ENCODE measurements around the gene FLNC.

The FLNC gene

DNA sequence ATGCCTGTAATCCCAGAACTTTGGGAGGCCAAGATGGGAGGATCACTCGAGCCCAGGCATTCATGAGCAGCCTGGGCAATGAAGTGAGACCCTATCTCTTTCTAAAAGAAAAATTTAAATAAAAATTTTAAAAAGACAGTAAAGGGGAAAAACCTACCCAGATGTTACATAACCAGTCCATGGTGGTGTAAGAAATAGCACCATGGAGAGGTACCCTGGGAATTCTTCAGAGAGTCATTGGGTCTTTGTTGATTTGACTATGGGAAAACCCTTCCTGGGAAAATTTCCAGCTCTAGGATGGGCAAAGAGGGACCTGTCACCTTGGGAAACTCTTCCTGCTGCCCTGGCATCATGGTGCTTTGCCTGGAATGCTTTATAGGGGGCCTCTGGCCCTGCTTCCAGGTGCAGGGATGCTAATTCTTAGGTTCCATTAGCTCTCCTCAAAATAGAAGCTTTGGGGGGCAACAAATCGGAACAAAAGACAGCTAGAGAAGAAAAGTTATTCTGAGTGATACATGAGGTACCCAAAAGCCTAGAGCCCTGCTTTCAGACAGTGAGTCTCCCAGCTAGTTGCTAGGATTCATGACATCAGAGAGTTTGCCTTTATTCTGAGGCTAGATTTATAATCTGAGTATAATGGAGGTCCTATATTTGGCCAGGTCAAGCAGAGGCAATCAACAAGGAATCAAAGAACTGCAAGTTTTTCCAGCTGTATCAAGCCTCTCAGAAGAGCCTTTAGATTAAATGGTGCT lies 28.4 kb upstream of the FLNC start:
- no peak for DNase-seq

DNA sequence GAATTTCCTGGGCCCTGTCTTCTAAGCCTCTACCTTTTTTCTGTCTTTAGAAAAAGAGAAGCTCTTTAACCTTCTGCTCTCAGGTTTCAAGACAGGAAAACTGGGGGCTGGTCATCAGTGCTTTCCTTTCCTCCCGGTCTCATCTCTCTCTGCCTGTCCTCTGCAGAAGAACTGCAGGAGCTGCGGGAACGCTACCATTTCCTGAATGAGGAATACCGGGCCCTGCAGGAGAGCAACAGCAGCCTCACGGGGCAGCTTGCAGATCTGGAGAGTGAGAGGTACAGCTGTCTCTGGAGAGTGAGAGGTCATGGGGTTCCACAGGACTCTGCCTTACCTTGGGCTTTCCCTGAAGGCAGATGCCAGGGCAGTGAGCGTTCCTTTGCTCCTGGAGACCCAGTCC lies 25.7 kb upstream of the FLNC start:
- no peak for DNase-seq

DNA sequence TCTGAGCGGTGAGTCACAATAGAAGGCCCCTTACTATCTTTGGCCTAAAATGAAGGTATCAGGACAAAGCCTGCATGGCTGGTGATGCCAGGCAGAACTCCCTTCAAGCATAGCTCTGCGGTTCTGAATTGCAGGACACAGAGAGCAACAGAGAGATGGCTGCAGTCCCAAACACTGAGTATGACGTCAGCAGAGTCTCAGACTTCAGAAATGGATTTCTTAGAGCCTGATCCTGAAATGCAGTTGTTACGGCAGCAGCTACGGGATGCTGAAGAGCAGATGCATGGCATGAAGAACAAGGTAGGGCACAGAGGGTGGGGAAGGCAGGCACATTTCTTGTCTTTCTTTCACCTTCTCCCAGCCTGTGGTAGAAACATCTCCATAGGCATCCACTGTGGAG lies 25.0 kb upstream of the FLNC start:
- no peak for DNase-seq

DNA sequence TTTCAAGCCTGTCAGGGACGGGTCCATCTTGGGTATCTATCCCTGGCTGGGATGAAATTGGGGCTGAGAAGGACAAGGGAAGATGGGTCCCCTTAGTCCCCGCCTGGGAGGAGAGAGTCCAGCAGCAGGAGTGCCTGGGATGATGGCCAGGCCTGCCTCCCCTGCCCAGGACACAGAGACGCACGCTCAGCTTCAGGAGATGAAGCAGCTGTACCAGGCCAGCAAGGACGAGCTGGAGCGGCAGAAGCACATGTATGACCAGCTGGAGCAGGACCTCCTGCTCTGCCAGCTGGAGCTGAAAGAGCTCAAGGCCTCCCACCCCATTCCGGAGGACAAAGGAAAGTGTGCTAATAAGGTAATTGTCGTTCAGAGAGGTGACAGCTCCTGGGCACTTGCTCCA lies 23.0 kb upstream of the FLNC start:
- DNase-seq, result no peak

DNA sequence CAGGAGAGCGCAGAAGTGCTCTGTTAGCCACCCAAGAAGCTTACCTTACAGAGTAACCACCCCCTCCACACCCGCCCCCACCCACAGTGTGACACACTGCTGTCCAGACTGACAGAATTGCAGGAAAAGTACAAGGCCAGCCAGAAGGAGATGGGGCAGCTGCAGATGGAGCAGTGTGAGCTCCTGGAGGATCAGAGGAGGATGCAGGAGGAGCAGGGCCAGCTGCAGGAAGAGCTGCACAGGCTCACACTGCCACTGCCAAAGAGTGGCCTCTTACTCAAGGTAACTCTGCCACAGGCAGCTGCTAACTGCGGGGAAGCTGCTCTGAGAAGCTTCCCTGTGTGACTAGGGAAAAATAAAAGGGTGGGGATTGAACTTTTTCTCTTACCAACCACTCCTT lies 20.8 kb upstream of the FLNC start:
- no peak for DNase-seq

DNA sequence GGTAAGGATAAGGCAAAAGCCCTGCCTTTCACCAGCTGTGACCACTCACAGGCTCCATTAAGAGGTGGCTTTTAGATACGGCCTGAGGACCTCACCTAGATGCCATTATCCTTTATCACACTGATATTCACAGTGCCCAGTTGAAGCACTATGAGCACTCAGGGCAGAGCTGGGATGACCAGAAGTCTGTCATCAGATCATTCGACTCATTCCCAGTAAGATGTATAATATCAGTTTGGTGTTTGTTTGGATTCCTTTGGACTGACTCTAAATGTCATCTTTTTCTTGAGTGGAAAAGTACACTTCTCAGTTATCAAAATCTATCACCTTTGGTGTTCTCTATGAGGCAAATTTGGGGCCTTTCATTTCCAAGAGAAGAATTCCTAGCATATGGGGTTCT lies 19.7 kb upstream of the FLNC start:
- DNase-seq, result no peak

DNA sequence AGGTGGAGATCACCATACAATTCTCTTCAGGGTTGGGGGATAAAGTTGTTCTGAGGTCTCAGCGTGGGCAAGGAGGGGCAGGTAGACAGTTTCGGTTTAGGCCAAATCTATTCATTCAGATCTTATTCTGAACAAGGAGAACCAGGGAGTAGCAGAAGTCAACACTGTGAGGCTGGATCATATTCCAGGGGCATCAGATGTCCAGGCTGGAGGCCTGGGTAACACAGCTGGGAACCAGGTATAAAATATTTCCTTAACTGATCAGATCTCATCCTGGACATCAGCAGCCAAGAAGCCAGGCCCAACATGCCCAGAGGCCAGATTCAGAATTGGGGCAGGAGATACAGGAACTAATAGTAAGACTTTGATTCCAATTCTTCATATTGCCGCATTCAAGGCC lies 19.2 kb upstream of the FLNC start:
- no peak for DNase-seq

DNA sequence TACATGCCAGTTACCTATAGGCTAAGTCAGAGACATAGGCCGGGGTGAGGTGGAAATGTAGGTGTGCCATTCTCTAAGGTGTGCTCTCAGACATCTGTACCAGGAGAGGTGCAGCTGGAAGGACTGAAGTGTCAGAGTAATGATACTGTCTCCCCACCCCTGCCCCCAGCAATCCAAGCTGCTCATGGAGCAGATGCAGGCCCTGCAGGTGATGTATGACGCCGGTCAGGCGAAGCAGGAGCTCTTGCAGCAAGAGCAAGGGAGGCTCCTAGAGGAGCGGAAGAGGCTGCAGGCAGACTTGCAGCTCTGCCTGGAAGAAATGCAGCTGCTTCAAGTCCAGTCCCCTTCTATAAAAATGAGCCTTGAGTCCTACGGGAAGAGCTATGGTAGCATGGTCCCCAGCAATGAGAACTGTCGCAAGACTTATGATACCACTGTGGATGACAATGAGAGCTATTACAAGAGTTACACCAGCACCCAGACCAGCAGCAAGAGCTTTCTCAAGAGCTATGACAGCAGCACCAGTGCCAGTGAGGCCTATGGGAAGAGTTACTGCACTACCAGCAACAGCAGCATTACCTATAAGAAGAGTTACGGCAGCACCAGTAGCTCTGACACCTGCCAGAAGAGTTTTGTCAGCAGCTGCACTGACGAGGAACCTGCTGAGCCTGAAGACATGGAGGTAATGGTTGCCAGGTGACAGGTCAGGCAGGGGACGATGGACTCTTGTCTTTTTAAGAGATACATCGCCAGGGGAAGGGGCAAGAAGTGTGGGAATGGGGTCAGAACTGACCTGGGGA lies 18.4 kb upstream of the FLNC start:
- DNase-seq, result no peak

DNA sequence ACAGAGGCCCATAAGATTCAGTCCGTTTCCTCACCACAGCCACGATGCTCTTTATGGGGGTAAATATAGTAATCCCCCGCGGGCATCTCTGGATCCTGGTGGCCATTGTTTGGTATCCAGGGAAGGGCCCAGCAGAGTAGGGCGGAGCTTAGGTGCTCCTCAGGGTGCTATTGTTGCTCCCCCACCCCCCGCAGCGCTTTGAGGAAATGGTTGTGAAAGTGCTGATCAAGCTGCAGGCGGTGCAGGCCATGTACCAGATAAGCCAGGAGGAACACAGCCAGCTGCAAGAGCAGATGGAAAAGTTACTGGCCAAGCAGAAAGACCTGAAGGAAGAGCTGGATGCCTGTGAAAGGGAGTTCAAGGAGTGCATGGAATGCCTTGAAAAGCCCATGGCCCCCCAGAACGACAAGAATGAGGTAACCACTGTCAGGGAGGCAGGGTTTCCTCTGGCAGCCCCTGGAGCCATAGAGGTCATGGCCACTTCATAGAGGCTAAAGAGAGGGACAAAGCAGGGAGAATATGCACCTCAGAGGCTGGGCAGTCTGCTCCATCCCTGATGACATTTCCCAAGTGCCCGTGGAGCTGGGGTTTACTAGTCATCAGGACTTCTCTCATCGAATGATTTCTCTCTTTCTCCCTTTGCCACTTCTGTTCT lies 17.6 kb upstream of the FLNC start:
- no peak for DNase-seq

DNA sequence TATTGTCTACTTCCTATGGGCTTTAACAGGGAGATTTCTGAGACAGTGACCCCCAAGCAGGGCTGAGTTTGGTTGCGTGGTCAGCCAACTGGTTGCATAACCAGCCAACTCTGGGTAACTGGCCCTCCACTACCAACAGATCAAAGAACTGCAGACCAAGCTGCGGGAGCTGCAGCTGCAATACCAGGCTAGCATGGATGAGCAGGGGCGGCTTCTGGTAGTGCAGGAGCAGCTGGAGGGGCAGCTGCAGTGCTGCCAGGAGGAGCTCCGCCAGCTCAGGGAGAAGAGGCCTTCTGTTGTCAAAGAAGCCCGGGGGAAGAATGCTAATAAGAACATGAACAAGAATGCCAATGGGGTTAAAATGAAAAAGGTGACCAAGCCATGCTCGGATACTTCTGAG lies 15.7 kb upstream of the FLNC start:
- no peak for DNase-seq

DNA sequence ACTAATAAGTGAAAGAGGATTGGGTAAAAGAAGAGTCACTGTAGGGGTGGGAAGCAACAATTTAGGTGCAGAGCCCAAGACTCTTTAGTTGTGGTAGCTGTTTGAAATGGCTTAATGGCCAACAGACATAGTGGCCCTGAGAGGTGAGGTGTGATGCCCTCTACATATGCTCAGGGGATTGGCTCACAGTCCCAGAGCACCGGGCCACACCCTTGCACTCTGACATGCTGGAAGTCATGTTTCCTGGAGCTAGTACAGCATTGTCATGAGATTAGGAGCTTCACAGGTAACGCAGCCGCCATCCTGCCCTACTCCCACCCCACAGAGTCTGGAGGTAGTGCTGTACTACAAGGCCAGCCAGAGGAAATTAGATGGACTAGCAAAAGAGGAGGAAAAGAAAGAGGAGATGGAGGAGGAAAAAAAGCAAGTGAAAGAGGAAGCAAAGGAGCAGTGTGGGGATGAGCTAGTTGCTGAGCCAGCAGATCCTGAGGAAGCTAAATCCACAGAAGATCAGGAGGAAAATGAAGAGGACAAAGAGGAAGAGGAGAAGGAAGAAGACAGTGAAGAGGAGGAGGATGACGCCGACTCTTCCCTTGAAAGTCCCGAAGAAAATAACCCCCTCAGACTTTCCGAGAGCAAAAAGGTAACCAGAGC lies 14.8 kb upstream of the FLNC start:
- DNase-seq, result no peak

DNA sequence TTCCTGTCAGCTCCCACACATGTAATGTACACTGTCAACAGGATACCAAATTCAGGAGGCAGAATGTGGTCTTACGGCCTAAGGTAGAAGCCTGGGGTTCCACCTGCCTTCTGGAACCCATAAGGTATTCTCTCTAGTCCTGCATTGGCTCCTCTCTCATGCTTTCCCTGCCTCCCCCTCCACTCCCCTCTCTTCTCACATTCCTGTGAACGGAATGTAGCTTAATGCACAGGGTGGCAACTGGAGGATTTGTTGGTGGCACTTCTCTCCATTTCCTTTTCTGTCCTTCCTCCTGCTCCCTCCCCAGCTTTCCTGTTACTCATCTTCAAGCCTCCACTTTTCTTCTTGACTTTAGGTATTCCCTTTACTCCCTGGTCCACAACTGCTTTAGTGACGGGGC lies 11.5 kb upstream of the FLNC start:
- DNase-seq, result no peak

DNA sequence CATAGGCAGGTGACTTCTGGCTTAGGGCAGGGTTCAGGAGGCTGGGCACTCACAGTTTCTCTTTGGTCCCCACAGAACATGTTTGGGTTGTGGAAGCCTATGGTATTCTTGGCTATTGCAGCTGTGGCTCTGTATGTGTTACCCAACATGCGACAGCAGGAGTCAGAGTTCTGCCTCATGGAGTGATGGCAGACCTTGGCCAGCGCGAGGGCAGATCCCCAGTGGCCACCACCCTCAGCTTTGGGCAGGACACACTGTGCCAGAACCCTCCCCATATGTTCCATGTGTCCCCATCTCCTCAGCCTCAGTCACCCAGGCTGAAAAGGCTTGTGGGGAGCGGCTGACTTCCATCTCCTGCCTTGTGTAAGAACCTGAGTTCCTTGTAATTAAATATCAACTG lies 8.5 kb upstream of the FLNC start:
- no peak for DNase-seq

DNA sequence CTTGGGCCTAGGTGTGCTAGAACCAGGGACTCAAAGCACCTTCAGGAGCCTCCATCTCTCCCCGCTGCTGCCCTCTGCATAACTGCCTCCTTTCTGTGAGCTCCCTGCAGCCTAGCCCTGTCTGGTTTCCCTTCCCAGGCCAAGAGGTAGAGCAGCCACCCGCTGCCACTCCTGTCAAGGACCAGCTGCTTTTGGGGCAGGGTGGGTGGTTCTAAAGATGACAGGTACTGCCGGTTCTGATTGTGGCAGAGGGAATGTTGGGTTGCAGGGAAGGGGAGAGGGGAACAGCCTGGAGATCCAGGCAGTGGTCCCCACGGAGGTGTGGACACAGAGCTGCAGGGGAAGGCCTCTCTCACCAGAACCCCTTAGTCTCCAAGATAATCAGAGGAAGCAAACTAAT lies 3.7 kb upstream of the FLNC start:
- no peak for DNase-seq

DNA sequence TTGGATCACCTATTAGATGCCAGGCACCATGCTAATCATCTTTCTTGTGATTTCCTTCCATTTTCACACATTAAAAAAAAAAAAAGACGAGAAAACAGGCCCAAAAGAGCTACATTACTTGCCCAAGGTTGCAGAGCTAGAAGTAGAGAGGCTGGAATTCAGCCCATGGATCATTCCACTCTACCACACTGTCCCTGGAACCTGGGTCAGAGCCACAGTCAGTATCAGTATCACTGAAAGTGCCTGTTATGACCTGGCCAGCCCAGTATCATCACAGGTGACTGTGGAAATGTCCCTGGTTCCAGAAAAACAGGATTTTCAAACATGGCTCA lies 3.3 kb upstream of the FLNC start:
- DNase-seq, result no peak

DNA sequence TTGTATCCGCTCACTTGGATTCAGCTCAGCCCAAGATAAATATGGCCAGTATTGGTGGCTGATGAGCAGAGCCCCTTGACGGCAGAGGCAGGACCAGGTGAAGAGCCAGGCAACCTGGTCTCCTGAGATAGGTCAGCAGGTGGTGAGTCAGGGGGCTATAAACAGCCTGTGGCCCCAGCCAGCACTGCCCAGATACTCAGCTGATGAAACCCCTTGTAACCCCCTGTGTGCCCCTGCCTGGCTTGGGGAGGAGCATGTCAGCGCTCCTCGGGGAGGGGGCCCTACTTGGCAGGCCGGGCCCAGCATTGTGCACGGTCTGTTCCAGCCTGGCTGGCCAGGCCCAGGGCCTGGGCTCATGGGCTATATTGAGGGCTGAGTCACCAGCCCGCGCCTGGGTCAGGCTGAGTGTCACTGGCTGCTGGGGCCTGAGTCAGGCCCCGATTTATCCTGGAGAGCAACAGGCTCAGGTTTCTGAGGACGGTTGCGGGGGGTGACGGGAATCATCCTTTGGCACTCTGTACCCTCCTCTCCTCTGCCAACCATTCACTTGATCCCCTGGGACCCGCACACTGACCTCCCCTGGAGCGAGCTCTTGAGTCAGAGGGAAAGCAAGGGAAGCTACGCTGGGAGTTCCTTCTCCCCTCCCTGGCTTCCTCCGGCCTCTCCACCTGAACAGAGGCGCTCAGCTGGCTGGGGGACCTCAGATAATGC lies 2.8 kb upstream of the FLNC start:
- DNase-seq, result no peak

DNA sequence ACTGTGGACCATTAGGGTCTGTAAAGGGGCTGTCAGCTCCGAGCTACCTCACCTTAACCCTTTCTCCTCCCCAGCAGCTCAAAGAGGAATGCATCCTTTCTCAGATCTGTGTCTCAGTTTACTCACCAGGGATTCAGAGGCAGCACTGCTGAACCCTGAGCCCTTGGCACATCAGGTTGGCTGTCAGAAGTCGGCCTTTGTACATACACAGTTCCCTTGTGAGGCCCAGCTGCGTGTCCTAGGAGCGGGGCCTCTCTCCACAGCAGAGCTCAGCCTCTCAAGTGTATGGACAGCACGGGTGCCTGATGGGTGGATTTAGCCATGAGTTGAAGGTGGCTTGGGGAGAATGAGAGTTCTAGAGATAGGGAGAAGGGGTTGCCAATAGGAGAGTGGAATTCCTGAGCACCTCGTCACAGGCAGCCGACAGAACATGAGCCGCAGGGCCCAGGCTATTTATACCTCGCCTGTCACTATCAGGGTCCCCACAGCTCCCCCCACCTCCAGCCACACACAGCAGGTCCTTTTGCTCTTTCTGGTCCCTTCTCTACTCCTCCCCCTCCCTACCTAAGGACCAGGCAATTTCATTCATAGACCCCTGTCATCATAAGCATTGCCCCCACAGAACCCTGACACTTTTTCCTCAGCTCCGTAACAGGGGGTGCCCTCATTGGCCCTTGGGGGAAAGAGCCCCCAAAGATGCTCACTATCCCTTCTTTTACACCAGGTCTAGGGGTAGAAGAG lies 2.1 kb upstream of the FLNC start:
- DNase-seq, result no peak

DNA sequence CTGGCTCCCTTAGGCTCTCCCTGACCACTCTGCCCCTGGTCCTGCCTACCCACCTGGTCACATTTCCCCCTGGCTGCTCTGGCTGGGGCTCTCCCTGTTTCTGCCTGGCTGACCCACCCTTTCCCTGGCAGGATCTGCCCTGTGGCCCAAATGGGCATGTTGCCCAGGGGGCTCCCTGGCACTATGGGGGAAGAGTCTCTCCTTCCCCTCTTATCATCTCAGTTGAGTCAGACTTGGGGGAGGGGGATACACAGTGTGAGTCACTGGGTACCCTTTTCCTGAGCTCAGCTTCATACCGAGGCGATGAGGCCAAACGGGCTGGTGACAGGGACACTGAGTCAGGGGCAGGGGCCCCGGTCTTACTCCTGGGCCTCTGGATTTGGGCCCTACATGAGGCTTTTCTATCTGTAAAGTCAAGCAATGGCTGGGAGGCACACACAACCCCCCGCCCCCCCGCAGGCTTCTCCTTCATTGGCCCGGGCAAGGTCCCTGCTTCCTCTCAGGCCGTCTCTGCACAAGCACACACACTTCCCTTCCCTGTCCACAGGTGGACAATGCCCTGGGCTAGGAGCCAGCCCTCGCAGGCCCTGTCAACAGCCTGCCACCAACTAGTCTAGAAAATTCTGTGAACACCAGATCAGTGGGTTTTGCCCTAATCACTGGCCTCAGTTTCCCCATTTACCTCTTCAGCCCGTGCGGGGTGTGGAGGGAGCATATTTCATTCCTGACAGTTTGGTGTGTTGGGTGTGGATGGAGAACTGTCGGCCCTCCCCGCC lies 627 bp upstream of the FLNC start:
- DNase-seq, result no peak

DNA sequence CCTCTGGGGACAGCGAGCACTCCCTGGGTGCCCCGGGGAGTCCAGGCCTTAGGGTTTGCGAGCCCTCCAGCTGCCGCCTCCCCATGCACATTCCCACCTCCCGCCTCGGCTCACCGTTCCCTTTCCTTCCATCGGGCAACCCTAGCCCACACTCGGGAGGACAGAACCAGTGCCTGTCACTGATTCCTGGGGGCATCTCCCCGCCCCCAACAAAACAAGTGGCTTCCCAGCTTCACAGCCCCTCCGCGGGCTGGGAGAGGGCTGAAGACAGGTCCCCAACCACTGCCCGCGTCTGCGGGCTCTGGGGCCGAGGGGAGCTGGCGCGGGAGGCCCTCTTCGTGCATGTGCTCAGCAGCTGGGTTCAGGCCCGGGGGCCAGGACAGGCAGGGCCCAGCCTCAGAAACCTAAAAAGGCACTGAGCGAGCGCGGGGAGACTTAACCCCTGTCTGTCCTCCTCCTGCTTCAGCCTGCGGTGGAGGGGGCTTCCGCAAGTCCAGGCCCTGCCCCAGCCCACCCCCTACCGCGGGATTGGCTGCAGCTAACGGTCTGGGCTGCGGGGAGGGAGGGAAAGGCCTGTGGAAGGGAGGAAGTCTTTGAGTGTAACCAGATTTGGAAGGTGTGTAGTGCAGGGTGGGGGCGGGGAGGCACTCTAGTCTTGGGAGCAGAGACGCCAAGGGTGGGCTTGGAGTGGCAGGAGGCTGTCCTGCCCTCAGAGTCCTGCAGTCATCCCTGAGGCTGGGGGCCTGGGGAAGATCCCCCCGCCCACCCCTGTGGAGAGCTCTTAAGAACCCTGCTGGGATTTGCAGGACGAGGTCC lies 1.2 kb downstream of the FLNC start:
- no peak for DNase-seq

DNA sequence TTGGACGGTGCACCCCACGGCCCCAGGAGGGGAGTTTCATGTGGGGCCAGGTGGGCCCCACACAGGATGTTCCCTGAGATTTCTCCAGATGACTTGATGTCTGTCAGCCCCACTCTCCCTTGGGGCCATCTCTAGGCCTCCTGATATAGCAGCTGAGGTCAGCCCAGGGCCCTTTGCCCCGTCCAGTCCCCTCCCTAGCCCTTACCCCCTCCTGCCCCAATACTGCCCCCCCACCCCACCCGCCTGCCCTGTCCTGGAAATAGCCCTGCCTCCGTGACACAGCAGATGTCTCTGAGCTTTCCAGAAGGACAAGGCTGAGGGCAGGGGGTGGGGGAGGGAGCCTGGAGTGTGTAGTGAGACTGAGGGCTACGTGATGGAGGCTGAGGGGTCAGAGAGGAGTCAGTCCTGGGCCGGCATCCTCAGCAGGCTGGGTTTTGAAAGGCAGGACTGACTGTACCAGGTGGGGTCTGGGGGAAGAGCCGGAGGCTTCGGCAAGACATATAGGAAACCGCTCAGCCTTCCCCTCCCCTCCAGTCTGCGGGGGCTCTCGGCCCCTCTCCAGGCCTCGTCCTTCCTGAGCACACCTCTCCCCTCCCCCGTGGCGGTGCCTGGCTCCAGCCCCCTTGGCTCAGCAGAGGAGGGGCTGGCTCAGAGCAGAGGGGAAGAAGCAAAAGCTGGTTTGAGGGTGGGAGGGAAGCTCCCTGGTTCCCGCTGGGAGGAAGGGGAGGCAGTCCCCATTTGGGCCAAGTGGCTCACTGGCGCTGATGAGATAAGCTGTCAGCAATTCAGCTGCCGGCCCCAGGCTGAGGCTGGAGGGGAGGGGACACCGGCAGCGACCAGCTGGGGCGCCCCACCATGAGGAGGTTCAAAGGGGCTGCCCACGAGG lies 2.0 kb downstream of the FLNC start:
- DNase-seq, result no peak
